ENCODE results near the gene ZNF518B. TPM values are rescaled to one million over a fixed set of nuclear protein-coding genes. Genes with fewer than 3 reads are reported as not detected.
"Not testable (repeated sequence)": the region's sequence is repeated elsewhere in the genome, so short reads cannot be mapped to it uniquely, and the experiment has no call there.

Gene ZNF518B
- total and polyA plus RNA-seq, 7 experiments from 2014 or later: 13.4 to 53.0 (median 30.1) TPM

DNA sequence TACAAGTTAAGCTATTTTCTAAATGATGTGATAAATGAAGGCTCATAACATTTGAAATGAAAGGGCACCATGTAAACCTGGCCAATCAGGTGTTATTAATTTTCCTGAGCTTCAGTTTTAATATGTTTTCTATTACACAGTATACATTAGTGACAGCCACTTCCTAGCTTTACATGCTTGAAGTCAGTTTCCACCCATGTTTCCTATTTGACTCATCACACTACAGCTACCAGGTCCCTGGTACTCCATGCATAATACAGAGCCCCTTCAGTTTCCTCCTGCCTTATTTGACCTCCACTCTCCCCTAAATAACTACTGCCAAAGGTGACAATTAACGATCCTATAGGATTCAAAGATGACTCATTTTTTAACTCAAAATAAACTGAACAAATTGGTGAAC lies 18.3 kb downstream of the ZNF518B start:
- Mint-ChIP-seq H3K4me1 (peaks cover 0 to 6% (median 0%) of the 10 kb centered on the region in 7 donors), H3K4me3 (no peak overlapping the region), H3K27ac (peak overlapping the region in 1 of 9 donors; percentile 10), H3K9me3 (peaks cover 10 to 52% (median 29%) of the 10 kb centered on the region in 11 donors), H3K36me3 (peaks cover 16 to 42% (median 33%) of the 10 kb centered on the region in 5 donors), H3K27me3 (no peaks in the 10 kb centered on the region)
- intact Hi-C loops (cut with micrococcal nuclease): no loop called here
- peaks cover 4 to 33% (median 6%) of the 10 kb centered on the region in 3 experiments for H3K9me3 ChIP-seq (ENCODE audit: control insufficient read depth in 2 of 3, low read length in 3 of 3)
- DNase-seq (no peak), ATAC-seq (no peak)
- no peaks in the 10 kb centered on the region for H3K36me3 ChIP-seq (ENCODE audit: control insufficient read depth in 2 of 3, insufficient read depth in 3 of 3, low read length in 3 of 3)
- ChIA-PET CTCF (interaction anchor here (0.5 kb wide), 1 partner anchor 80 kb away, joined by 5 read pairs; no protein-coding TSS in a partner anchor), POLR2A (no interaction called here)
- no peak overlapping the region for H3K4me3 ChIP-seq (ENCODE audit: low read length)
- no peaks in the 10 kb centered on the region for H3K4me1 ChIP-seq (ENCODE audit: control insufficient read depth in 2 of 2, insufficient read depth in 2 of 2, low read length in 2 of 2)
- H3K27ac ChIP-seq (ENCODE audit: low read depth, low read length): no peak overlapping the region
- H3K27me3 ChIP-seq (ENCODE audit: control insufficient read depth in 2 of 2, insufficient read depth in 2 of 2, low read length in 2 of 2): no peaks in the 10 kb centered on the region

GRCh38 chr4:10437735-10438134 lies 19.5 kb downstream of the ZNF518B start:
- CTCF ChIA-PET: no interaction called here
- Mint-ChIP-seq H3K27me3 (no peaks in the 10 kb centered on the region), H3K27ac (no peak overlapping the region), H3K4me1 (peaks cover 0 to 6% (median 0%) of the 10 kb centered on the region in 7 donors), H3K36me3 (peaks cover 15 to 38% (median 26%) of the 10 kb centered on the region in 5 donors), H3K4me3 (no peak overlapping the region), H3K9me3 (peaks cover 6 to 40% (median 17%) of the 10 kb centered on the region in 11 donors)
- POLR2A ChIA-PET: no interaction called here
- ATAC-seq: no peak
- H3K4me3 ChIP-seq (ENCODE audit: low read length): no peak overlapping the region
- DNase-seq: no peak
- no peaks in the 10 kb centered on the region for H3K27me3 ChIP-seq (ENCODE audit: control insufficient read depth in 2 of 2, insufficient read depth in 2 of 2, low read length in 2 of 2)
- H3K9me3 ChIP-seq (ENCODE audit: control insufficient read depth in 2 of 3, low read length in 3 of 3): peaks cover 0 to 21% (median 0%) of the 10 kb centered on the region in 3 experiments
- H3K4me1 ChIP-seq (ENCODE audit: control insufficient read depth in 2 of 2, insufficient read depth in 2 of 2, low read length in 2 of 2): no peaks in the 10 kb centered on the region
- no peak overlapping the region for H3K27ac ChIP-seq (ENCODE audit: low read depth, low read length)
- no peaks in the 10 kb centered on the region for H3K36me3 ChIP-seq (ENCODE audit: control insufficient read depth in 2 of 3, insufficient read depth in 3 of 3, low read length in 3 of 3)
- intact Hi-C loops (cut with micrococcal nuclease): no loop called here

DNA sequence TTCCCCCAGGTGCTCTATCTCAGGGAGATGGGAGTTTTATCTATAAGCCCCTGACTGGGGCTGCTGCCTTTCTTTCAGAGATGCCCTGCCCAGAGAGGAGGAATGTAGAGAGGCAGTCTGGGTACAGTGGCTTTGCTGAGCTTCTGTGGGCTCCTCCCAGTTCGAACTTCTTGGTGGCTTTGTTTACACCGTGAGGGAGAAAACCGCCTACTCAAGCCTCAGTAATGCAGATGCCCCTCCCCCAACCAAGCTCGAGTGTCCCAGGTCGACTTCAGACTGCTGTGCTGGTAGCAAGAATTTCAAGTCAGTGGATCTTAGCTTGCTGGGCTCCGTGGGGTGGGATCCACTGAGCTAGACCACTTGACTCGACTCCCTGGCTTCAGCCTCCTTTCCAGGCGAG lies 29.5 kb downstream of the ZNF518B start:
- H3K4me1 Mint-ChIP-seq; H3K36me3 ChIP-seq (ENCODE audit: control insufficient read depth in 2 of 3, insufficient read depth in 3 of 3, low read length in 3 of 3); intact Hi-C loops (cut with micrococcal nuclease); H3K27ac Mint-ChIP-seq; H3K27ac ChIP-seq (ENCODE audit: low read depth, low read length); H3K27me3 Mint-ChIP-seq; POLR2A ChIA-PET; CTCF ChIA-PET; DNase-seq; H3K4me3 Mint-ChIP-seq; H3K4me3 ChIP-seq (ENCODE audit: low read length); H3K27me3 ChIP-seq (ENCODE audit: control insufficient read depth in 2 of 2, insufficient read depth in 2 of 2, low read length in 2 of 2); H3K4me1 ChIP-seq (ENCODE audit: control insufficient read depth in 2 of 2, insufficient read depth in 2 of 2, low read length in 2 of 2); H3K9me3 ChIP-seq (ENCODE audit: control insufficient read depth in 2 of 3, low read length in 3 of 3); ATAC-seq: not testable (repeated sequence)
- H3K36me3 Mint-ChIP-seq: peaks cover 2 to 25% (median 17%) of the 10 kb centered on the region in 5 donors
- peaks cover 6 to 58% (median 21%) of the 10 kb centered on the region in 11 donors for H3K9me3 Mint-ChIP-seq

DNA sequence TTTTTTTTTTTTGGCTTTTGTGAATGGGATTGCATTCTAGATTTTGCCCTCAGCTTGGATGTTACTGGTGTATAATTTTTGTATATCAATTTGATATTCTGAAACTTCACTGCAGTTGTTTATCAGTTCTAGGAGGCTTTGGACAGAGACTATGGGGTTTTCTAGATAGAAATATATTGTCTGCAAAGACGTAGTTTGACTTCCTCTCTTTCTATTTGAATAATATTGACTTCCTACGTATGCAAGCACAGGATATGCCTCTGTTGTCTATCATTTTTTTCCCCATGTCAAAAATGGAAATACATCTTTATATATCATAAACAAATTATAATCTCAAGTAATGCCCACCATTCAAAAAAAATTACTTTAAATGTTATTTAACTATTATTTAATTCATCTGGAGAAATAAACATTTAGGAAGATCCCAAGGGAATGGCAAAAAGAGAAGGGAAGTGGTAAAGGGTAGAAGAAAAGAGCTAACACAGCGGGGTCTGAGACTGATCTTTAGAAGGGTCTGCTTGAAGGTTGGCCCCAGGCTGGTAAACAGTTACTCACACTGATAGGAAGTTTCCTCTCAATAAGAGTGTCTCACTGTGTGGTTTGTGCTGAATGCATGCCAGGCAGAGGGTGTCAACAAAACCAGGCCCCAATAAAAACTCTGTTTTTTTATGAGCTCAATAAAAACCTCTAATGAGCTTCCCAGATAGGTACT lies 35.7 kb downstream of the ZNF518B start:
- ChIA-PET POLR2A (interaction anchor here (1.2 kb wide), 1 partner anchor 36 kb away, joined by 3 read pairs; no protein-coding TSS in a partner anchor), CTCF (no interaction called here)
- peaks cover 0 to under 1% of the 10 kb centered on the region in 2 donors for H3K4me1 ChIP-seq (ENCODE audit: control insufficient read depth in 2 of 2, insufficient read depth in 2 of 2, low read length in 2 of 2)
- H3K36me3 ChIP-seq (ENCODE audit: control insufficient read depth in 2 of 3, insufficient read depth in 3 of 3, low read length in 3 of 3): no peaks in the 10 kb centered on the region
- peak overlapping the region in 2 of 10 donors; percentile 29 to 41 for H3K4me3 Mint-ChIP-seq
- H3K9me3 Mint-ChIP-seq: peaks cover 4 to 45% (median 19%) of the 10 kb centered on the region in 11 donors
- intact Hi-C loops (cut with micrococcal nuclease): loop anchor here in 1 of 2 donors (5.0 kb wide), 1 partner anchor 41 kb away; no protein-coding TSS in a partner anchor
- H3K27ac Mint-ChIP-seq: peak overlapping the region in 2 of 9 donors; percentile 74 to 79
- H3K27me3 Mint-ChIP-seq: peaks cover 0 to 4% (median 1%) of the 10 kb centered on the region in 5 donors
- no peak overlapping the region for H3K4me3 ChIP-seq (ENCODE audit: low read length)
- H3K36me3 Mint-ChIP-seq: peaks cover 0 to 19% (median 13%) of the 10 kb centered on the region in 5 donors
- no peaks in the 10 kb centered on the region for H3K27me3 ChIP-seq (ENCODE audit: control insufficient read depth in 2 of 2, insufficient read depth in 2 of 2, low read length in 2 of 2)
- H3K4me1 Mint-ChIP-seq: peaks cover 2 to 9% (median 7%) of the 10 kb centered on the region in 7 donors
- H3K27ac ChIP-seq (ENCODE audit: low read depth, low read length): no peak overlapping the region
- no peak for ATAC-seq
- DNase-seq: peak in 1 of 9 donors; percentile 14
- H3K9me3 ChIP-seq (ENCODE audit: control insufficient read depth in 2 of 3, low read length in 3 of 3): no peaks in the 10 kb centered on the region

DNA sequence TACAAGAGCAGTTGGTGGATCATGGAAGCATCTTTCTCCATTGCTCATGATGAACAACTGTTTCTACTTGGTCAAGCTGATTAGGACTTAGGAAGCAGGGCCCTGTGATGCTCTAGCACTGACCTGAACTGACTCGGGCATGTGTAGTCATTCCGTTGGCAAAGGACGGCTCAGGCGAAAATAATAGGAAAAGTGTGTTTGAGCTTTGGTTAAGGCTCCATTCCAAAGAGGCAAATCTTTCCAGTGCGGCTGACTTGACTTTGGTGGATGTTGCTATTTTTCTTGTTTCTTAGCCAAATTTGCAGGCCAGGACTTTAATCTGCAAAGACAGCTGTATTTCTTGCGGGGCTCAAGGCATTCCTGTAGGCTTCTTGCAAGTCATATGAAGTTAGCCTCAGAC lies 39.5 kb downstream of the ZNF518B start:
- peaks cover 0 to 4% (median 0%) of the 10 kb centered on the region in 5 donors for H3K27me3 Mint-ChIP-seq

GRCh38 chr4:10416441-10416840 lies 40.8 kb downstream of the ZNF518B start:
- ChIA-PET CTCF (interaction anchor here (1.7 kb wide), 1 partner anchor 12 kb away, joined by 5 read pairs; no protein-coding TSS in a partner anchor), POLR2A (no interaction called here)
- intact Hi-C loops (cut with micrococcal nuclease): no loop called here
- peaks cover 0 to 7% (median 0%) of the 10 kb centered on the region in 5 donors for H3K36me3 Mint-ChIP-seq
- H3K4me1 ChIP-seq (ENCODE audit: control insufficient read depth in 2 of 2, insufficient read depth in 2 of 2, low read length in 2 of 2): peaks cover 0 to 4% of the 10 kb centered on the region in 2 donors
- H3K9me3 ChIP-seq (ENCODE audit: control insufficient read depth in 2 of 3, low read length in 3 of 3): no peaks in the 10 kb centered on the region
- H3K27me3 Mint-ChIP-seq: peaks cover 0 to 4% (median 0%) of the 10 kb centered on the region in 5 donors
- peak overlapping the region in 1 of 10 donors; percentile 14 for H3K4me3 Mint-ChIP-seq
- H3K4me3 ChIP-seq (ENCODE audit: low read length): no peak overlapping the region
- peaks cover 0 to 14% (median 5%) of the 10 kb centered on the region in 11 donors for H3K9me3 Mint-ChIP-seq
- peaks cover 8 to 13% (median 10%) of the 10 kb centered on the region in 7 donors for H3K4me1 Mint-ChIP-seq
- H3K27ac ChIP-seq (ENCODE audit: low read depth, low read length): no peak overlapping the region
- DNase-seq (peak in 6 of 9 donors; percentile 4 to 31 (median 21)), ATAC-seq (peak; percentile 24)
- no peaks in the 10 kb centered on the region for H3K27me3 ChIP-seq (ENCODE audit: control insufficient read depth in 2 of 2, insufficient read depth in 2 of 2, low read length in 2 of 2)
- peak overlapping the region in 4 of 9 donors; percentile 16 to 66 (median 41) for H3K27ac Mint-ChIP-seq
- no peaks in the 10 kb centered on the region for H3K36me3 ChIP-seq (ENCODE audit: control insufficient read depth in 2 of 3, insufficient read depth in 3 of 3, low read length in 3 of 3)

More for the DNA sequence above, 39.5 kb downstream of the ZNF518B start:
- H3K4me3 Mint-ChIP-seq: no peak overlapping the region
- no peak overlapping the region for H3K4me3 ChIP-seq (ENCODE audit: low read length)
- POLR2A ChIA-PET: no interaction called here
- ATAC-seq: no peak
- intact Hi-C loops (cut with micrococcal nuclease): no loop called here
- H3K9me3 ChIP-seq (ENCODE audit: control insufficient read depth in 2 of 3, low read length in 3 of 3): no peaks in the 10 kb centered on the region
- H3K4me1 Mint-ChIP-seq: peaks cover 8 to 13% (median 10%) of the 10 kb centered on the region in 7 donors
- H3K27me3 ChIP-seq (ENCODE audit: control insufficient read depth in 2 of 2, insufficient read depth in 2 of 2, low read length in 2 of 2): no peaks in the 10 kb centered on the region
- H3K36me3 Mint-ChIP-seq: peaks cover 0 to 8% (median 0%) of the 10 kb centered on the region in 5 donors
- H3K27ac Mint-ChIP-seq: no peak overlapping the region
- no peaks in the 10 kb centered on the region for H3K36me3 ChIP-seq (ENCODE audit: control insufficient read depth in 2 of 3, insufficient read depth in 3 of 3, low read length in 3 of 3)
- CTCF ChIA-PET: no interaction called here
- no peak for DNase-seq
- peaks cover 0 to 14% (median 6%) of the 10 kb centered on the region in 11 donors for H3K9me3 Mint-ChIP-seq
- peaks cover 0 to 4% of the 10 kb centered on the region in 2 donors for H3K4me1 ChIP-seq (ENCODE audit: control insufficient read depth in 2 of 2, insufficient read depth in 2 of 2, low read length in 2 of 2)
- no peak overlapping the region for H3K27ac ChIP-seq (ENCODE audit: low read depth, low read length)
